ENCODE measurements around the gene OXCT2. TPM values are rescaled to one million over a fixed set of nuclear protein-coding genes. Genes with fewer than 3 reads are reported as not detected.
"Not testable (repeated sequence)": the region's sequence is repeated elsewhere in the genome, so short reads cannot be mapped to it uniquely, and the experiment has no call there.

Gene OXCT2
- total RNA-seq, 6 donors from 2014 or later: 0.46 to 2.8 (median 0.94) TPM; not detected in 2

DNA sequence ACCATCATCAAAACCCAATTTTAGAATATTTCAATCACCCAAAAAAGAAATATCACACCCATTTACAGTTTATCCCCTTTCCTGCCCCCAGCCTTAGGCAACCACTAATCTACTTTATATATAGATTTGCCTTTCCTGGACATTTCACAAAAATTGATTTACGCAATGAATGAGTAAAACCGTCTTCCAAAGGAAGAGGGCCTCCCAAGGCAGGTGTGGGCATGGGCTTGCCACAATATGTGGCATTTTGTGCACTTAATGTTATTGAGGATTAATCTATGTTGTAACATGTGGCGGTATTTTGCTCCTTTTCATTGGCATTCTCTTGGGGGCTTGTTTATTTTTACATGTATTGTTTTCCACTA is 29.3 kb upstream of the OXCT2 start:
- Histone ChIP-seq H3K4me1 (peaks cover 0 to 14% (median 0%) of the 10 kb centered on the region in 4 donors), H3K27me3 (no peaks in the 10 kb centered on the region), H3K9me3 (no peaks in the 10 kb centered on the region), H3K36me3 (no peaks in the 10 kb centered on the region), H3K4me3 (no peak overlapping the region), H3K27ac (no peak overlapping the region)
- DNase-seq (no peak), ATAC-seq (ENCODE audit: low FRiP score in 2 of 2) (no peak)
- WGBS, 2 donors: 62 to 77% methylated on average over 3 of the region's 3 CpGs
- TF ChIP-seq POLR2A (IDR thresholded peaks at IDR 0.05) (no peak), POLR2AphosphoS5 (IDR thresholded peaks at IDR 0.05) (no peak), EP300 (IDR thresholded peaks at IDR 0.05) (no peak)
- TF ChIP-seq, protein P1, sequence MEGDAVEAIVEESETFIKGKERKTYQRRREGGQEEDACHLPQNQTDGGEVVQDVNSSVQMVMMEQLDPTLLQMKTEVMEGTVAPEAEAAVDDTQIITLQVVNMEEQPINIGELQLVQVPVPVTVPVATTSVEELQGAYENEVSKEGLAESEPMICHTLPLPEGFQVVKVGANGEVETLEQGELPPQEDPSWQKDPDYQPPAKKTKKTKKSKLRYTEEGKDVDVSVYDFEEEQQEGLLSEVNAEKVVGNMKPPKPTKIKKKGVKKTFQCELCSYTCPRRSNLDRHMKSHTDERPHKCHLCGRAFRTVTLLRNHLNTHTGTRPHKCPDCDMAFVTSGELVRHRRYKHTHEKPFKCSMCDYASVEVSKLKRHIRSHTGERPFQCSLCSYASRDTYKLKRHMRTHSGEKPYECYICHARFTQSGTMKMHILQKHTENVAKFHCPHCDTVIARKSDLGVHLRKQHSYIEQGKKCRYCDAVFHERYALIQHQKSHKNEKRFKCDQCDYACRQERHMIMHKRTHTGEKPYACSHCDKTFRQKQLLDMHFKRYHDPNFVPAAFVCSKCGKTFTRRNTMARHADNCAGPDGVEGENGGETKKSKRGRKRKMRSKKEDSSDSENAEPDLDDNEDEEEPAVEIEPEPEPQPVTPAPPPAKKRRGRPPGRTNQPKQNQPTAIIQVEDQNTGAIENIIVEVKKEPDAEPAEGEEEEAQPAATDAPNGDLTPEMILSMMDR (IDR thresholded peaks at IDR 0.05): no peak

DNA sequence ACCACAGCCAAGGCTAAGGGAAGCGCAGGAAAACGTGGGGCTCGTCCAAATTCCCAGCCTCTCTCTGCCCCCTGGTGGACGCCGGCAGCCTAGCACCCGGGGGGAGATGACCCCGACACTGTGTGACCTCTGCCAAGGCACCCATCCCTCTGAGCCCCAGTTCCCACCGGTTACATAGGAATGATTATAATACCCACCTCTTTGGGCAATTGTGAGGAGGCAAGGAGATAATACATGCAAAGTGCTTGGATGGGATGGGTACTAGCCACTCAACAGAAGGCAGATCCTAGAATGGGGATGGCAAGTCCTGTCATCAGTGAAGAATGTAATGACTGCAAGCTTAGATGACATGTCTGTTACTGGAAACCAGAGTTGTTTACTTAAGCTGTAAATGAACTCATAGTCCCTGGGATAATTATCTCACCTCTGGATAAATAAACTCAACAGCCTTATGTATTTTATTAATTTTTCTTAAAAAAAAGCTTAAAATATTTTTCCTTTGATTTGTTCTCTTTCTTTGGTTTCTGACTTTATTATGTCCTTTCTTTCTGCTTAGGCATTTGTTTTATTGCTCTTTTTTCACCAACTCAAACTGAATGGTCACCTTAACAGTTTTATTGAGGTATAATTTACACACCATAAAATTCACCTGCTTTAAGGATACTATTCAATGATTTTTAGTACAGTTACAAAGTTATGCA is 28.8 kb upstream of the OXCT2 start:
- peaks cover 0 to 14% (median 0%) of the 10 kb centered on the region in 4 donors for H3K4me1 ChIP-seq
- ATAC-seq (ENCODE audit: low FRiP score in 2 of 2) (peak; percentile 91 to 95), DNase-seq (peak; percentile 76 to 92)
- 0 to 3% methylated on average over 8 of the region's 8 CpGs for WGBS, 2 donors
- H3K9me3 ChIP-seq: no peaks in the 10 kb centered on the region
- H3K27ac ChIP-seq: peak overlapping the region in 2 of 4 donors; percentile 19 to 70
- H3K36me3 ChIP-seq: no peaks in the 10 kb centered on the region
- TF ChIP-seq, protein P1 (IDR thresholded peaks at IDR 0.05): peak; percentile 83 to 93 (median 88)
- no peak for TF ChIP-seq EP300 (IDR thresholded peaks at IDR 0.05)
- peak overlapping the region in 3 of 4 donors; percentile 18 to 24 (median 23) for H3K4me3 ChIP-seq
- no peaks in the 10 kb centered on the region for H3K27me3 ChIP-seq

DNA sequence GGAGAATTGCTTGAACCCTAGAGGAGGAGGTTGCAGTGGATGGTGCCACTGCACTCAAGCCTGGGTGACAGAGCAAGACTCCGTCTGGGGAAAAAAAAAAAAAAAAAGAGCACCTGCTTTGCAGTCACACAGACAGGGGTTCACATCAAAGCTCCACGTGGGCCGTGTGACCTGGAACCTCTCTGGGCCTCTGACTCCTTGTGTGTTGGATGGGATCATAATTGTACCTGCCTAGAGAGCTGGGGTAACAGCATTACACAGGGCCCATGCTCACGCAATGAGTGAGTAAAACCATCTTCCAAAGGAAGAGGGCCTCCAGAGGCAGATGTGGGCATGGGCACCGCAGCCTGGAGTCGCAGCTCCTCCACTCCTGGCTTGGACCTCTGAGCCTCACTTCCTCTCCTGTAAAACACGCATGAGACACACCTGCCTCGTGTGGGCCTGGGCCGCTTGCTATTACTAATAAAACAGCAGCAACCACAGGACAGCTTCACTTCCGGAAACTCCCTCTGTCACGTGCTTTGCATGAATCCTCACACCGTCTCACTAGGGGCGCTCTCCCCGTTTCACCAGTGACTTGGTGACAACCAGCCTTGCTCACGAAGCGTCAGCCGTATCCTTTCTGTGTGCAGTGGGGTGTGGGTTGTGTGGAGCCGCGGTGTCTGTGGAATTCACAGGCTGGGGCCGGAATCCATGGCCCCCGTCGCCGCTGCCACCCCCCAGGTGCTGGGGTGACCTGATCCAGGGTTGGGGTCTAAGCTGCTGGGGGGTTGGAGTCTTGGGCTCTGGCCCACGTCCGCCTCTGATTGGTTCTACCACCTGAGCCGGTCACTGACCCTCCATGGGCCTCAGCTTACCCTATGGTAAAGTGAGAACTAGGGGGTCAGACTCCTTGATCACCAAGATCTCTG is 28.0 kb upstream of the OXCT2 start:
- TF ChIP-seq POLR2AphosphoS5 (IDR thresholded peaks at IDR 0.05) (peak in 1 of 2 donors; percentile 33), POLR2A (IDR thresholded peaks at IDR 0.05) (peak in 1 of 4 donors; percentile 39)
- peak overlapping the region in 3 of 4 donors; percentile 18 to 24 (median 23) for H3K4me3 ChIP-seq
- H3K4me1 ChIP-seq: peaks cover 0 to 14% (median 0%) of the 10 kb centered on the region in 4 donors
- peak overlapping the region in 3 of 4 donors; percentile 6 to 70 (median 19) for H3K27ac ChIP-seq
- peak; percentile 90 to 92 for ATAC-seq (ENCODE audit: low FRiP score in 2 of 2)
- DNase-seq: peak in 1 of 2 donors; percentile 88
- WGBS, 2 donors: 33 to 58% methylated on average over 14 to 22 of the region's 26 CpGs
- H3K36me3 ChIP-seq, H3K9me3 ChIP-seq, H3K27me3 ChIP-seq: not testable (repeated sequence)

DNA sequence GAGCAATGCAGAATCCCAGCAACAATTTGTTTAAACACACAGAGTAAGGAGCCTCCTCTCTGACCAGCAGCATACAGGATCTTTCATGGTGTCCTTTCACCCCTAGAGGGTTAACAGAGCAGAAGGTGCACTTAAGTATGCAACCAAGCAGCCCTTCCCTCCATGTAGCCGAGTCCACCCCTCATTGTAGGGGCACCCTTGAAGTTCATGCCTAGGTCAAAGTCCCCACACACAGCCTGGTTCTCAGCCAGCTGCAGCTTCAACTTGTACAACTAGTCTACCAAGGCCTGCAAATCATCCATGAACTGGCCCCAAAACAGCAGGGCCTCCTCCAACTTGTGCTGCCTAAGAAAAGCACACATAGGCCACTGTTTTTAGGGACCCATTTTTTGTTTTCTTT is 24.5 kb upstream of the OXCT2 start:
- ATAC-seq (ENCODE audit: low FRiP score in 2 of 2): no peak
- Histone ChIP-seq H3K4me1 (peaks cover 0 to 14% (median 0%) of the 10 kb centered on the region in 4 donors), H3K36me3 (no peaks in the 10 kb centered on the region), H3K4me3 (no peak overlapping the region), H3K27ac (no peak overlapping the region), H3K9me3 (no peaks in the 10 kb centered on the region), H3K27me3 (no peaks in the 10 kb centered on the region)
- TF ChIP-seq EP300 (IDR thresholded peaks at IDR 0.05): no peak
- WGBS, 2 donors: 43 to 71% methylated on average over 1 of the region's 1 CpG
- DNase-seq: no peak

DNA sequence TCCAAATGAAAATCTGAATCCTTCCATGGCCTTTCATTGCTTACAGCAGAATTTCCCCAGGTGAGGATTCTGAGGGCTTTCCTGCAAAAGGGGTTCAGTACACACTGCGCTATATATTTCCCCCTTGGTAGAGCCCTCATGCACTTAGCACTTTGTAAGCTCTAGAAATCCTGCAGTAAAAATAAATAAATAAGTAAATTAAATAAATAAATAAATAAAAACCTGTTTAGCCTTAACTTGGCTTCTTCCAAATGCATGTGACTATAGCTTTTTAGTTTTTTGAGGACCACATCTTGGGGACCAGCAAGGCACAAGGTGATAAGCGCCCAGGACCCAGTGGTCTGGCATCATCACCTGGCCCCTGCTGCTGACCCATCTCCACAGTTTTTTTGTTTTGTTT is 20.7 kb upstream of the OXCT2 start:
- ATAC-seq (ENCODE audit: low FRiP score in 2 of 2) (no peak), DNase-seq (no peak)
- H3K36me3 ChIP-seq: no peaks in the 10 kb centered on the region
- 91 to 96% methylated on average over 2 of the region's 2 CpGs for WGBS, 2 donors
- TF ChIP-seq, protein P1 (IDR thresholded peaks at IDR 0.05): no peak
- TF ChIP-seq POLR2A (IDR thresholded peaks at IDR 0.05): no peak
- TF ChIP-seq EP300 (IDR thresholded peaks at IDR 0.05): no peak
- H3K27me3 ChIP-seq: peaks cover 0 to 20% (median 2%) of the 10 kb centered on the region in 4 donors
- H3K4me1 ChIP-seq: peaks cover 4 to 30% (median 10%) of the 10 kb centered on the region in 4 donors
- H3K27ac ChIP-seq: no peak overlapping the region
- no peak overlapping the region for H3K4me3 ChIP-seq
- no peaks in the 10 kb centered on the region for H3K9me3 ChIP-seq
